ENCODE measurements around the gene RUVBL2.

GRCh38 chr19:49006905-49007304 is 13.2 kb downstream of the RUVBL2 start:
- TF ChIP-seq GABPA (IDR thresholded peaks at IDR 0.05; ENCODE audit: low read depth) (no peak), CTCF (IDR thresholded peaks at IDR 0.05; ENCODE audit: insufficient read depth, low read length) (no peak), REST (IDR thresholded peaks at IDR 0.05; ENCODE audit: insufficient replicate concordance, low read depth) (no peak)
